ENCODE results near the gene GNG4. TPM values are rescaled to one million over a fixed set of nuclear protein-coding genes. Genes with fewer than 3 reads are reported as not detected.

The GNG4 gene
- total and polyA plus RNA-seq, 2 donors (not counting 1 experiment from before 2014, with no cell fraction given): under 0.01 to 0.06 TPM

DNA sequence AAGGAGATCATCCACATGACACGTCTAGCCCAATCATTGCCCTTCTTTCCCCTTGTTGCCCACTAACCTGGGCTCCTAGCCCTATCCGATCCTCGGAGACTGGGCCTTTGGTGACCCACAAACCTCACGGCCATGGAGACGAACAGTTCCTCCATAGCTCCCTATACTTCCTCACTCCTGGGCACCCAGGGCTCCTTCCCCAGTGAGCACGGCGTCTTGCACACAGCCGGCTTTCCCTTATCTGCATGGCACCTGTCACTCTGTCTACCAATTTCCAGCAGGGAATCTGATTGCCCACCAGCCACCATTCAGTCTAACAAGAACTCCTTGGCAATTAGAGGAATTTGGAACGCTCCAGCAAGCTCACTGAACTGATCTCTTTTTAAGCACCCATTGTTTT, 3.1 kb downstream of the GNG4 start:
- Histone ChIP-seq H2AFZ (ENCODE audit: low read length) (no peak overlapping the region), H3K4me1 (ENCODE audit: control insufficient read depth, extremely low read depth, insufficient read depth, low read length) (no peaks in the 10 kb centered on the region), H3K4me2 (ENCODE audit: extremely low read depth, insufficient read depth, low read length) (no peak overlapping the region), H3K27ac (ENCODE audit: insufficient read depth, low read length) (no peak overlapping the region), H3K79me2 (ENCODE audit: control insufficient read depth, insufficient read depth, low read length) (no peaks in the 10 kb centered on the region), H4K20me1 (ENCODE audit: control insufficient read depth, extremely low read depth, insufficient read depth, low read length) (no peaks in the 10 kb centered on the region), H3K36me3 (ENCODE audit: control insufficient read depth, insufficient read depth, low read length) (no peaks in the 10 kb centered on the region), H3K4me3 (replicated peaks in 1 of 4; ENCODE audit: control extremely low read depth in 1 of 4, insufficient read depth in 1 of 4, low read depth in 3 of 4, low read length in 4 of 4) (no peak overlapping the region), H3K27me3 (ENCODE audit: control insufficient read depth, insufficient read depth, low read length) (peaks cover 21% of the 10 kb centered on the region), H3K9me3 (ENCODE audit: control insufficient read depth, insufficient read depth, low read depth, low read length) (no peaks in the 10 kb centered on the region), H3K9ac (ENCODE audit: insufficient read depth, low read length) (no peak overlapping the region)
- TF ChIP-seq EZH2 (IDR thresholded peaks at IDR 0.05; ENCODE audit: low read length, missing control alignments): no peak
- TF ChIP-seq, protein P1, sequence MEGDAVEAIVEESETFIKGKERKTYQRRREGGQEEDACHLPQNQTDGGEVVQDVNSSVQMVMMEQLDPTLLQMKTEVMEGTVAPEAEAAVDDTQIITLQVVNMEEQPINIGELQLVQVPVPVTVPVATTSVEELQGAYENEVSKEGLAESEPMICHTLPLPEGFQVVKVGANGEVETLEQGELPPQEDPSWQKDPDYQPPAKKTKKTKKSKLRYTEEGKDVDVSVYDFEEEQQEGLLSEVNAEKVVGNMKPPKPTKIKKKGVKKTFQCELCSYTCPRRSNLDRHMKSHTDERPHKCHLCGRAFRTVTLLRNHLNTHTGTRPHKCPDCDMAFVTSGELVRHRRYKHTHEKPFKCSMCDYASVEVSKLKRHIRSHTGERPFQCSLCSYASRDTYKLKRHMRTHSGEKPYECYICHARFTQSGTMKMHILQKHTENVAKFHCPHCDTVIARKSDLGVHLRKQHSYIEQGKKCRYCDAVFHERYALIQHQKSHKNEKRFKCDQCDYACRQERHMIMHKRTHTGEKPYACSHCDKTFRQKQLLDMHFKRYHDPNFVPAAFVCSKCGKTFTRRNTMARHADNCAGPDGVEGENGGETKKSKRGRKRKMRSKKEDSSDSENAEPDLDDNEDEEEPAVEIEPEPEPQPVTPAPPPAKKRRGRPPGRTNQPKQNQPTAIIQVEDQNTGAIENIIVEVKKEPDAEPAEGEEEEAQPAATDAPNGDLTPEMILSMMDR (conservative IDR thresholded peaks at IDR 0.05 in 1 of 2, IDR thresholded peaks at IDR 0.05 in 1 of 2; ENCODE audit: low read depth in 1 of 2, low read length in 2 of 2): no peak
- DNase-seq (ENCODE audit: low read depth in 2 of 2): no peak

DNA sequence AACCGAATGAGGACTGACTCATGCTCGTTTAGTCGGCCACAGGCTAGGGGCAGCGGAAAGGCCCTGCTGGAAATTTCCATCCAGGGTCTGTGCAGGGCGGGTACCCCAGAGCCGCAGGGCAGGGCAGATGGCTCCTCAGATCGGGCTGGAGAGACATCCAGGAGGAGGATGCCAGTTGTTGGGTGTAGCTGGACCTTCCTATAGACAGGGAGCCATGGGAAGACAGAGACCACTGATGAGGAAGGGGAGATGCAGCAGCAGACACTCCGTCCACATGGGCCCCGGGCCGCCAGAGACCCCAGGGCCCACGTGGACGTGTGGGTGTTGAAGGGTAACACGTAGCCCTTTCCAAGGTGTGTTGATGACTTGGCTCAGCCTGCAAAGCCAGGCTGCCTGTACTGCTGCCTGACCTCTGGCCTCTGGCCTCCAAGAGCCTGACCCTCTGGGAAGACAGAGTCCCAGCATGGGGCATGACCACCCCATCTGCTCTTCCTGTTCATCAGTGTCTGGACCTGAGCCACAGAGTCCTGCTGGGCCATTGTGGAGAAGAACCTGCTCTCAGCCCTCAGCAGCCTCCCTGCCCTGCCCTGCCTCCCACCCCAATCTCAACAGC, 4.8 kb downstream of the GNG4 start:
- Histone ChIP-seq H3K4me3 (replicated peaks in 1 of 4; ENCODE audit: control extremely low read depth in 1 of 4, insufficient read depth in 1 of 4, low read depth in 3 of 4, low read length in 4 of 4) (no peak overlapping the region), H3K36me3 (ENCODE audit: control insufficient read depth, insufficient read depth, low read length) (no peaks in the 10 kb centered on the region), H3K4me2 (ENCODE audit: extremely low read depth, insufficient read depth, low read length) (no peak overlapping the region), H3K79me2 (ENCODE audit: control insufficient read depth, insufficient read depth, low read length) (no peaks in the 10 kb centered on the region), H3K27me3 (ENCODE audit: control insufficient read depth, insufficient read depth, low read length) (peaks cover 10% of the 10 kb centered on the region), H3K9ac (ENCODE audit: insufficient read depth, low read length) (no peak overlapping the region), H3K4me1 (ENCODE audit: control insufficient read depth, extremely low read depth, insufficient read depth, low read length) (no peaks in the 10 kb centered on the region), H2AFZ (ENCODE audit: low read length) (no peak overlapping the region), H3K9me3 (ENCODE audit: control insufficient read depth, insufficient read depth, low read depth, low read length) (no peaks in the 10 kb centered on the region), H4K20me1 (ENCODE audit: control insufficient read depth, extremely low read depth, insufficient read depth, low read length) (no peaks in the 10 kb centered on the region), H3K27ac (ENCODE audit: insufficient read depth, low read length) (no peak overlapping the region)
- no peak for DNase-seq (ENCODE audit: low read depth in 2 of 2)
- TF ChIP-seq, protein P1 (conservative IDR thresholded peaks at IDR 0.05 in 1 of 2, IDR thresholded peaks at IDR 0.05 in 1 of 2; ENCODE audit: low read depth in 1 of 2, low read length in 2 of 2): no peak
- no peak for TF ChIP-seq EZH2 (IDR thresholded peaks at IDR 0.05; ENCODE audit: low read length, missing control alignments)

DNA sequence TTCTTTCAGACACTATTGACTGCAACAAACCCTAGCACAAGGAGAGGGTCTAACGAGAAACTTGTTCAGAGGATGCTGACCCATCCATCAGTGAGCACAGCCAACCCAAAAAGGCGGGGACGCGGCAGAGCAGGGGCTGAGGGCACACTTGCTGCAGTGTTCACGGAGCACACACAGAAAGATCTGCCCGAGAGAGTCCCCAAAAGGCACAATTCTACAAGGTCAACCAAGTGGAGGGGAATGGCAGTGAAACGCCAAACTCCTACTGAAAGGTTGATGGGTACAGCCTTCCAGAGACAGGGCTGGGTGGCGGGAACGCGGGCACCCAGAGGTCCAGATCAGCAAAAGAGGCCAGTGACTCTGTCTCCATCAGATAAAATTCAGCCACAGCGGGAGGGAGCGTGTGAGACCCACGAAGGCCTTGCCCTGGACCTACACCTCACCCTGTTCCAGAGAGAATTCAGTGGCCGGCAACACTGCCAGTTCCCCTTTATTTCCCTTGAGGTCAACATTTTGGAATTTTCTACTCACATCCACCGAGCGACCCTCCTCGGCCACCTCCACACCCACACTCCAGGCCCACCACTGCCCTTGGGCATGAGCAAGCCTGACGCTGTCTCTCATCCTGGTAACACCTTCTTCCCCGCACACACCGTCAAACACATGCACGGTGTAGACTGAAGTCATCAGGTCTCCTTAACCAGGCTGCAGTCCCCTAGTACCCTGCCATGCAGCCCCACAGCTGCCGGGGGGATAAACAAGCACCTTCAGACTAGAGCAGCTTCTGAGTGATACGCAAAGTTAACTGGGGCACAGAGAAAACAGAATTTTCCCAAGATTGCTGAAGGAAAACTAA, 5.5 kb downstream of the GNG4 start:
- no peaks in the 10 kb centered on the region for H3K36me3 ChIP-seq (ENCODE audit: control insufficient read depth, insufficient read depth, low read length)
- no peak overlapping the region for H3K9ac ChIP-seq (ENCODE audit: insufficient read depth, low read length)
- H3K79me2 ChIP-seq (ENCODE audit: control insufficient read depth, insufficient read depth, low read length): no peaks in the 10 kb centered on the region
- no peaks in the 10 kb centered on the region for H4K20me1 ChIP-seq (ENCODE audit: control insufficient read depth, extremely low read depth, insufficient read depth, low read length)
- peaks cover 10% of the 10 kb centered on the region for H3K27me3 ChIP-seq (ENCODE audit: control insufficient read depth, insufficient read depth, low read length)
- DNase-seq (ENCODE audit: low read depth in 2 of 2): no peak
- H3K4me2 ChIP-seq (ENCODE audit: extremely low read depth, insufficient read depth, low read length): no peak overlapping the region
- TF ChIP-seq, protein P1 (conservative IDR thresholded peaks at IDR 0.05 in 1 of 2, IDR thresholded peaks at IDR 0.05 in 1 of 2; ENCODE audit: low read depth in 1 of 2, low read length in 2 of 2): no peak
- no peak for TF ChIP-seq EZH2 (IDR thresholded peaks at IDR 0.05; ENCODE audit: low read length, missing control alignments)
- no peaks in the 10 kb centered on the region for H3K9me3 ChIP-seq (ENCODE audit: control insufficient read depth, insufficient read depth, low read depth, low read length)
- H2AFZ ChIP-seq (ENCODE audit: low read length): no peak overlapping the region
- H3K4me1 ChIP-seq (ENCODE audit: control insufficient read depth, extremely low read depth, insufficient read depth, low read length): no peaks in the 10 kb centered on the region
- no peak overlapping the region for H3K27ac ChIP-seq (ENCODE audit: insufficient read depth, low read length)
- no peak overlapping the region for H3K4me3 ChIP-seq (replicated peaks in 1 of 4; ENCODE audit: control extremely low read depth in 1 of 4, insufficient read depth in 1 of 4, low read depth in 3 of 4, low read length in 4 of 4)
